Stimulated activated CD8-positive, alpha-beta memory T cell treated with anti-CD3 and anti-CD28 coated beads, Interleukin-12 subunit alpha, Interleukin-12 subunit beta, amount 100 ng/mL, for 24 hours (primary cell): ENCODE measurements around the gene CTNNAL1.
A peak's percentile ranks its signal among the peaks of the same experiment; 100 is the strongest.
"Not testable (repeated sequence)": the region's sequence is repeated elsewhere in the genome, so short reads cannot be mapped to it uniquely, and the experiment has no call there.

Experiments
- DNase-seq: peaks from one replicate; pipeline ENCODE4 v3.0.0-alpha.2; 2020; ENCODE audit errors: extremely low read depth

CTNNAL1 gene, protein sequence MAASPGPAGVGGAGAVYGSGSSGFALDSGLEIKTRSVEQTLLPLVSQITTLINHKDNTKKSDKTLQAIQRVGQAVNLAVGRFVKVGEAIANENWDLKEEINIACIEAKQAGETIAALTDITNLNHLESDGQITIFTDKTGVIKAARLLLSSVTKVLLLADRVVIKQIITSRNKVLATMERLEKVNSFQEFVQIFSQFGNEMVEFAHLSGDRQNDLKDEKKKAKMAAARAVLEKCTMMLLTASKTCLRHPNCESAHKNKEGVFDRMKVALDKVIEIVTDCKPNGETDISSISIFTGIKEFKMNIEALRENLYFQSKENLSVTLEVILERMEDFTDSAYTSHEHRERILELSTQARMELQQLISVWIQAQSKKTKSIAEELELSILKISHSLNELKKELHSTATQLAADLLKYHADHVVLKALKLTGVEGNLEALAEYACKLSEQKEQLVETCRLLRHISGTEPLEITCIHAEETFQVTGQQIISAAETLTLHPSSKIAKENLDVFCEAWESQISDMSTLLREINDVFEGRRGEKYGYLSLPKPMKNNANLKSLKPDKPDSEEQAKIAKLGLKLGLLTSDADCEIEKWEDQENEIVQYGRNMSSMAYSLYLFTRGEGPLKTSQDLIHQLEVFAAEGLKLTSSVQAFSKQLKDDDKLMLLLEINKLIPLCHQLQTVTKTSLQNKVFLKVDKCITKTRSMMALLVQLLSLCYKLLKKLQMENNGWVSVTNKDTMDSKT

DNA sequence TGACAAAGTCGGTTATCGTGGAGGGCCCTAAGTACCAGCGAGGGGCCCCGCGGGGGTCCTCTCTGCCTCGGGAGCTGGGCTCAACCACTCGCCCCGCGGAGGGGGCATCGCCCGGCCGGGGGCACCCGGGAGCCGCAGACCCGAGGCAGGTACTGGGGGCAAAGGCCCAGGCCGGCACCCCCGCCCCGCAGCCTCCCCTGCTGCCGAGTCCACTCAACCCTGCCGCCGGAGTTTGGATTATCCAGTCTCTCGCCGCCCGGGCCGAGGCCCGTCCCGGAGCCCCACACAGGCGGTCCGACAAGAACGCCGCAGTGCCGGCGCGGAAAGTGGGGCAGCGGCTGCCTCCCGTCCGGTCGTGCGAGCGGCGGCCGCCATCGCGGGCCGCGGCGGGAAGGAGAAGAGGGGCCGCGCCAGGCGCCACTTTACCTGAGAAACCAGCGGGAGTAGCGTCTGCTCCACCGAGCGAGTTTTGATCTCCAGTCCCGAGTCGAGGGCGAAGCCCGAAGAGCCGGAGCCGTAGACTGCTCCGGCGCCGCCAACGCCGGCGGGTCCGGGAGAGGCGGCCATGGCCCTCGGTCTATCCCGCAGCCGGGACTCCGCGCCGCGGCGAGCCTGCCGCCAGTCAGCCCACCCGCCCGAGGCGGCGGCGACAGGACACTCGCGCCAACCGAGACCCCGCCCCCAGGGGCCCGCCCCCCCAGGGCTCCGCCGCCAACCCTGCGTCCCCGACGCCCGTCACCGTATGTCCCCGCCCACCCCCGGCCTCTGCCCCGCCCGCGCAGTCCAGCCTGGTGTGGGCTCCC, at the start of gene CTNNAL1:
TSS of gene CTNNAL1 (minus strand) at position 624 of the 803 bp plus-strand sequence. CDS start at position 567, 57 bp downstream.
- peak; percentile 66 for DNase-seq

DNA sequence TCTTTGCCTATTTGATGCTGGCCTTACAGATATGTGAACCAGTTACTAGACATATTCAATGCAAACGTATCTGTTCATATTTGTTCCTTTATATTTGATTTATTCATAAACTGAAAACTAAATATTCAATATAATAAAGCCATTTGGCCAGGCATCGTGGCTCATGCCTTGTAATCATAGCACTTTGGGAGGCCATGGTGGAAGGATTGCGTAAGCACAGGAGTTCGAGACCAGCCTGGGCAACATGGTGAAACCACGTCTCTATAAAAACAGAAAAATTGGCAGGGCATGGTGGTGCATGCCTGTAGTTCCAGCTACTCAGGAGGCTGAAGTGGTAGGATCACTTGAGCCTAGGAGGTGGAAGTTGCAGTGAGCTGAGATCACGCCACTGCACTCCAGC, 49.2 kb upstream of the CTNNAL1 start:
- DNase-seq = no peak

DNA sequence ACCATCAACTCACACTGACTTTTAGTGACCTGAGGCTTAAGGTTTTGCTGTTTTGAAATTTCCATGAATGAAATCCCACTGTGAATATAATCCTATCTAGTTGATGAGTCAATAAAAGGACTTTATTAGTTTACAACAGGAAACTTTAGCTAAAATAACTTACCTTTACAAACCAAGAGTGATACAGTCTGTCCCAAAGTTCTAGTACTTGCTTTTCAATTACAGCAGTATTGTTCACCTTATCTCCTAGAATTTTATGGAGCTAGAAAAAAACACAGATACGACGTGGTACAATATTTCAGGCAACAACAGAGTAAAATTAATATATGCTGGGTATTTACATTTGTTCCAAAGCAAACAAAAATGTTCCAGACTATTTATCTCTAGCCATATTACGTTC, 46.9 kb upstream of the CTNNAL1 start:
- DNase-seq = no peak

DNA sequence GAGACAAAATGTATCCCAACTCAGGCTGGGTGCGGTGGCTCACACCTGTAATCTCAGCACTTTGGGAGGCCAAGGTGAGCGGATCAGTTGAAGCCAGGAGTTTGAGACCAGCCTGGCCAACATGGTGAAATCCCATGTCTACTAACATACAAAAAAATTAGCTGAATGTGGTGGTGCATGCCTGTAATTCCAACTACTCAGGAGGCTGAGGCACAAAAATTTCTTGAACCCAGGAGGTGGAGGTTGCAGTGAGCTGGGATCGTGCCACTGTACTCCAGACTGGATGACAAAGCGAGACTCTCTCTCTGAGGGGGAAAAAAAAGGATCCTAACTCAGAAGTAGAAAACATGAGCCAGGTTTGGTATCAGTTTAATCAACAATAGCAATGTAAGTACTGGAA, 39.8 kb upstream of the CTNNAL1 start:
- DNase-seq = not testable (repeated sequence)

DNA sequence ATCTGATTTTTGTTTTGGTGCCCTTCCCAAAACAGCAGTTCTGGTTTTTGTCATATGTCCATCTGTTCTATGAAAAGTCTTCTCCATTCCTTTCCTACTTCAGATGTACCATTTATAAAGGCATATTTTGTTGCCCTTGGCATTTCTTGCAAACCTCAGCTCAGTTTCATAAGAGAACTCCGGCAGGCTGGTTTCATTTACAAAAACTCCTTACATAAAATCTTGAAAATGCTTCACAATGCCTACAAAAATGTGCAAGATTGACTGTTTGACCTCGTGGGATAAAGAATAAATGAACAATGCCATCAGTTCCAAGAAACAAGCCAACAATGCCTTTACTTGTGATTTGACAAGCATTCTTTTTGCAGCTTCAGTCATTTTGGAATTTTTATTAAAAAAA, 39.1 kb upstream of the CTNNAL1 start:
- no peak for DNase-seq

DNA sequence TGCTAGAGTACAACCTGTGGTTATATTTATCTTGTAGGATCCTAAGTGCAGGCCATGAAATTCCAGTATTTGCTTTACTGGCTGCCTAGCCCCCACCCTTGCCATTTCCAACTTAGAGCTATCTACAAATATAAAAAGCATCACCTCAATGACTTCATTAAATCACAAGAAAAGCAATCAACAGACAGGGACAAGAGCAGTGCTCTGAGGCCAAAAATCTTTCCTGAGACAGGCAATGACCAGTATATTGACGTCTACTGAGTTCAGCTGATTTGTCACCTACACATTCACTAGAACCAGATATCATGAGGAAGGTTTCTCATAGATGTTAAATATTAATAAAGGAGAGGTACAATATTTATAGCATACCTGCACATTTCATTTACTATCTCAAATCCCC, 38.4 kb upstream of the CTNNAL1 start:
- no peak for DNase-seq

DNA sequence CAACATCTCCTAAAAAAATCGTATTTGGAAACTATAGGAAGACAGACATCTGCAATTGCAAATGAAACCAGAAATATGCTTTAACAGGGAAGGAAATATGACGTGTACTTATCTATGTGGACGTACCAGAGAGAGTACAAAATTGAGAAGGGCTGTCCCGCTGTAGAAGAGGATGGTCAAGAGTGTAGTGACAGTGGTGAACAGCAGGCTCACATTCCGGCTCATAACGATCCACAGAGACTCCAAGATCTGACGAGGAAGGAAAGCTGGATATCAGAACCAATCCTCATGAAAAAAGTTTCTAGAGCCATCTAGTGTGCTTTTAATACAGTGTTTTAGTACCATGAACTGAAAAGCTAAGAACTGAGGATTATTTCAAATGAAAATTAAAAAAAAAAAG, 37.1 kb upstream of the CTNNAL1 start:
- DNase-seq = no peak

DNA sequence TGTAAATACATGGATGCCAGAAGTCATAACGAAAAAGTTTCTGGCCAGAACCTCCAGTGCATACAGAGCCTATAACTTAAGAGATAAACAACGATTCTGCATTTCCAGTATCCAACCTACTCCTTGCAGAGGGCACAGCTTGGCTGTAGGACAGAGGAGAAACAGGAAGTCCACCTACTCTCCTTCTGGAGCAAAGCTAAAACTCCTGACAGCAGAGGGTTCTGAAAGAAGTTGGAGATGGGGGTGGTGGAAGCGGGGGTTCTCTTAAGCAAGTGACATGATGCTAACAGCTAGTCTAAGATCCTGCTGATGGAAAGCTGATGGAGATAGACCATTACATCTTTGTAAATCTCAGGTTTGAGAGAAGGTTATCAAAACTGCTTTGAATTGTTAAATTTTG, 35.5 kb upstream of the CTNNAL1 start:
- DNase-seq = no peak

DNA sequence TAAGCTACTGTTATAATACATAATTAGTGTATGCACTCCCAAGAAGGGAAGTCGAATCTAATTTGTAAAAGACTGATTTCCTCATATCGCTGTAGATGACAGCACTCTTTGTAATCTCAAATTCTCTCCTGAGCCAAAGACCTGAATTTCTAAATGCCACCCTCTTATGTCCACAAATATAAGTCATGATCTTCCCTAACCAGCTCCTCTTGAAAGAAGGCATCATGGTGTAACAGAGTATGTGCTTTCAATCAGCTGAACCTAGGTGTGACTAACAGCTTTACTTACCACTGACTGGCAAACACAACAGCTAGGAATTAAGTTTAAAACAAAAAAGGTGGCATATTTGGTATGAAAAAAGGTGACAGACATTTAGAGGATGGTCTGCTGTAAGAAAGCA, 34.0 kb upstream of the CTNNAL1 start:
- DNase-seq = no peak

DNA sequence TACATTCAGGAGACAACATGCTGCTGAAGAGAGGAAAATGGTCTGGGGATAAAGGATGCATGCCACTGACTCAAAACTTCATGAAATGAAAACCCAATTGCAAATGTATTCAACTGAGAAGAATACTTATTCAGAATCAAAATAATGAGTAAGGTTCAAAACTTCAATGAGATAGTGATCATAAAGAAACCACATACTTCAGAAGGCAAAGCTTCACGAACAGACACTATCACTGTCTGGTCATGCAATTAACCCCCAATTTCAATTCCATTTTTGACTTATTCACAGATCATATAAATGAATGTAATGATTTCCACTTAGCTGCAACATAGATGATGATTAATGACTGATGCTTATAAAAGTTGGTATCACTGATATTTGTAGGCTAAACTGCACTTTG, 33.0 kb upstream of the CTNNAL1 start:
- no peak for DNase-seq

DNA sequence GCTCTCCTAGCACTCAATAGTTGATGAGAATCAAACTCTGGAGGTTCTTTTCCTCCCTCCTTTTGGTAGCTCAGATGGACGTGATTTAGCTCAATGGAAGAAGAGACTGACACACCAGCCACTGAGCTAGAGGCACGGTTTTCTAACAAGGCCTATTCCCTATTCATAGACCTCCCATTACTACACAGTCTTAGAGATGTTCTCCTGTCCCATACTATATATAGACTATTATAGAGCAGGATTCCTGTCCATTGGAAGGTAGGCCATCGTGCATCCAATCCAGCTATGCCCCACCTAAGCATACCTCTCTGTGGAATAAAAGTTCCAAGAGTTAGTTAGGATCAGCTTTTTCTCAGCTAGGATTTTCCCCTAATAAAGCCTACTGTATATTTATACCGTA, 30.3 kb upstream of the CTNNAL1 start:
- DNase-seq = no peak

DNA sequence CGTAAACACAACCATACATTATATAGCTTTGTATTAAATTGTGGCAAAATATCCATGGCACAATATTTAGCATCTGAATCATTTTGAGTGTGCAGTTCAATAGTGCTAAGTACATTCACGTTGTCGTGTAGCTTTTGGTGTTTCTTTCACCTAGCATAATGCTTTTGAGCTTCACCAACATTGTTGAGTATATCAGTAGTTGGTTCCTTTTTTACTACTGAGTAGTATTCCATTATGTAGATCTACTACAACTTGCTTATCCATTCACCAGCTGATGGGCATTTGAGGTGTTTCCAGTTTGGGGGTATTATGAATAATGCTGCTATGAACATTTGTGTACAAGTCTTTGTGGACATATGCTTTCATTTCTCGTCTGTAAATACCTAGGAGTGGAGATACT, 27.3 kb upstream of the CTNNAL1 start:
- no peak for DNase-seq

DNA sequence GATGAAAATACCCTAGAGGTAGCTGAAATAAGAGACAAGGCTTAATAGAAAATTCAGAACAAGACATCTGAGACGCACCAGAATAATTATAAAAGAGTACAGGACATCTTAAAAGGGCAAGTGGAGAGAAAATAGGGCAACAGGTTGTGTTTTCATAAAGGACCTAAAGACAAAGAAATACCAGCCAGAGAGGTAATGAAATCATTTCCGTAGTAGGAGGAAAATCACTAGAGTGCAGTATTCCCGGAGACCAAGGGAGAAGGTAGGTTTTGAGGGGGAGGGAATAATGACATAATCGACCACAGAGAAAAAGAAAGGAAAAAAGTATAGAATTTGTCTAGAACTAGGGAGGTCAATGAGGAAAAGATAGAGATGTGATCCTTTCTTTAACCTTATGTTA, 26.2 kb upstream of the CTNNAL1 start:
- DNase-seq = no peak

DNA sequence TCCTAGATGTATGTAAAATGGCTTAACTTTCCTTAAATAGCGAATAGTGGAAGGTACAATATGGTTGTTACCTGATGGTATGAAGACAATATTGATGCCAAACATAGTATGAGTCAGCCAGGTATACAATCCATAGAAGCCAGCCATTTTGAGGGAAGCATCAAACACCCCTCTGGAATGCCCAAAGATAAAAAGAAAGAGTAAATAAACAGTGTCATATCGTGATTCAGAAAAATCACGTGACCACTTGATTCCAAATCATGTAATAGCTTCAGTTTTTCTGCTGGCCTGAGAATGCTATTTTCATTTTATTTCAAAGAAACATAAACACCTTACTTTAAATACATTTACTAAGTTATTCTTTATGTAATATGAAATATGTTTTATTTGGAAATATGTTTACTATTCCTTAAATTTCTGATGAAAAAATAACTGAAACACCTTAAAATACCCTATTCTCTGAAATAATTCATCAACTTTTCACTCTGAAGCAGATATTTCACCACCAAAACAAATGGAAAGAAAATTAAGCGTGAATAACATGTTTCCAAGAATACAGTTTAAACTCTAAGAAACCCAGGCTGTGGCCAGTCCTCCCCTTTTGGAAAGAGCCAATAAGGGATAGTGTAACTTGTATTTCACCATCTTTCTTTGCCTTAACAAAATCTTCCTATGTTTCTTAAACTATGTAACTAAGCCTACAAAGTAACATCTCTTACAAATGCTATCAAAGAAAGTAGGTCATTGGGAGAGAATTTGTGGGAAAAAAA, 24.8 kb upstream of the CTNNAL1 start:
- no peak for DNase-seq

DNA sequence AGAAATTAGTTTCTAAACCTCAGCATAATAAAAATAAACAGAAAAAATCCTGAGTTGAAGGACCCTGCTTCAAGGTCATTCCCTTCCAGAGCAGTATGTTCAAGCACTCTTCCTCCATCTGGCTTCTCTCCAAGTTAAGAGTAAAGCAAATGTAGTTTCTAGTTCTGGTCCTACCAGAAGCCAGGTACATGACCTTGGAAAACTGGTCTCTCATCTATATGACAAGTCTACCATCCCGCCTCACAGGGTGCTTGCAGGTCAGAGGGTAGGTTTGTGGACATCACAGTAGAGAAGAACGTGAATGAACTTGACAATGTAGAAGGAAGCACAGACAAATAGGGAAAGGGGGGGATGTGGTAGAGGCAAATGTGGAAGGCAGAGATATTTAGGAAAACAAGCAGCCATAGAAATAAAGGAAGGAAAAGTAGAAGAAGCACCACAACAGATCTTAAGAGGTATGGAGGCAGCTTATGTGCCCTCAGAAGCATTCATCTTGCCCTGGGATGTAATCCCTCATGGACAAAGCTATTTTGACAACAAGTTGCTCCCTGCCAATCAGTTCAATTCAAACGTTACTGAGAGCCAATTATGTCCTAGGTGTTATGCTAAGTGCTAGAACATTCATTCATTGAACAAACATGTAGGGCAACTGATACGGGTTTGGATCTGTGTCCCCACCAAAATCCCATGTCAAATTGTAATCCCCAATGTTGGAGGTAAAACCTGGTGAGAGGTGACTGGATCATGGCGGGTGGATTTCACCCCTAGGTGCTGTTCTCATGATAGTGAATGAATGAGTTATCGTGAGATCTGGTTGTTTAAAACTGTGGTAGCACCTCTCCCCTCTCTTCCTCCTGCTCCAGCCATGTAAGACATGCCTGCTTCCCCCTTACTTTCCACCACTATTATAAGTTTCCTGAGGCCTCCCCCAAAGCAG, 23.7 kb upstream of the CTNNAL1 start:
- no peak for DNase-seq

DNA sequence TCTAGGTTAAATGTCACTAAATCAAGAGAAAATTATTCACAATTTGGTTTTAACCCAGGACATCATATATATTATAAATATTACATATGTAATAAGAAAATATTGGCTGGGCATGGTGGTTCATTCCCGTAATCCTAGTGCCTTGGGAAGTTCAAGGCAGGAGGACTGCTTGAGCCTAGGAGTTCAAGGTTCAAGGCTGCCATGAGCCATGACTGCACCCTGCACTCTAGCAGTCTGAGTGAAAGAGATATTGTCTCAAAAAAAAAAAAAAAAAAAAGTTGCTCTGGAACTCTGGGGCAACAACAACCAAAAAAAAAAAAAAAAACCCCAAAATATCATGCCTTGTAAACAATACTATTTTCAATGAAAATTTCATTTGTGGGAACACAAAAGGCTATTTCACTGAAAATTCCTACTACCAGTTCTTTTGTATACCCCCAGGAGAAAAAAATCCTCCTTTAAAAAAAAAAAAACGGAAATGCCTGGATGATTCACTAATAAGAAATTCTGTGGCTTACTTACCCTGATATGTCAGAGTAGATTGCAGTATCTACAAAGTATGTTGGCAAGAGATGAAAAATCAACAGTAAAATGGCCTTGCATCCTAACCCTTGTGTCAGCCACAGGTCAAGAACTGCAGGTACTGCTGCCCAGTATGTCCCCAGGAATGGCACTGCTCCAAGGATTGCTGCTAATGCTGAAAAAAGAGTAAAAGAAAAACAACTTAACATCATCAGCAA, 22.6 kb upstream of the CTNNAL1 start:
- no peak for DNase-seq

DNA sequence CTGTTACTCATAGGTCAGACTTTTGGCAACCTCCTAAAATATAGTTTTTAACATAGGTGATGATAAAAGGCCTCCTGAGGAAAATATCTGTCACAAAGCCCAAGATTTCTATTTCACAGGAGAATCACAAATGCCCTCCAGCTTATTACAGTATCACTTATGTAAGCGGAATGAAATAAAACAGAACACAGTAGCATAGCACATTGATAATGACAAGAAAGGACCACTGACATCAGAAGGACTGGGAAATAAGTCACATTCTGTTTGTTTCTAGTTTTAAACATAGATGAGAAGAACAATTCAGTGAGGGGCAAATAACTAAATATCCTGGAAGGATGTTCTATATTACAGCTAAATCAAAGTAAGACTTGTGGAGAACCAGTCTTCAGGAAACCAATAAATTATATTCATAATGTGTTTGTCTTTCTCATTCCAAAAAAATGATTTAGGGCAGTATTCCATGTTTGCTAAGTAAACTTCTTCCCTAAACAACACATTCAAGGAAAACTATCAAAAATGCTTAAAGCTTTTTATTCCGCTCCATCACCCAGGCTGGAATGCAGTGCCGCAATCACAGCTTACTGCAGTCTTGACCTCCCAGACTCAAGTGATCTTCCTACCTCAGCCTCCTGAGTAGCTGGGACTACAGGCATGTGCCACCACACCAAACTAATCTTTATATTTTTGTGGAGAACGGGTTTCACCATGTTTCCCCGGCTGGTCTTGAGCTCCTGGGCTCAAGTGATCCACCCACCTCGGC, 20.8 kb upstream of the CTNNAL1 start:
- DNase-seq = no peak

DNA sequence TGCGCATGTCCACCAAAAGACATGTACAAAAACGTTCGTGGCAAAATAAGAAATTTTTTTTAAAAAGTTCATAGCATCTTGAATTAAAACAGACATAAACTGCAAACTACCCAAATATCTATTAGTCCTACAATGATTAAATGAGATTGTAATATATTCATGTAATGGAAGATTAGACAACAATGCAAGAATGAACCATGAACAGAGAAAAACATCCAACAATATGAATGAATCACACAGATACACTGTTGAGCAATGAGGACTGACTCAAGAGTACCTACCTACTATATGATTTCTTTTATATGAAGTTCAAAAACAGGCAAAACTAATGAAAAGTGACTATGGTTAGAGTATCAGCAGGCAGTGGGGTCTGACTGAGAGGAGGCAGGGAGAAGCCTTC, 17.9 kb upstream of the CTNNAL1 start:
- DNase-seq = no peak

DNA sequence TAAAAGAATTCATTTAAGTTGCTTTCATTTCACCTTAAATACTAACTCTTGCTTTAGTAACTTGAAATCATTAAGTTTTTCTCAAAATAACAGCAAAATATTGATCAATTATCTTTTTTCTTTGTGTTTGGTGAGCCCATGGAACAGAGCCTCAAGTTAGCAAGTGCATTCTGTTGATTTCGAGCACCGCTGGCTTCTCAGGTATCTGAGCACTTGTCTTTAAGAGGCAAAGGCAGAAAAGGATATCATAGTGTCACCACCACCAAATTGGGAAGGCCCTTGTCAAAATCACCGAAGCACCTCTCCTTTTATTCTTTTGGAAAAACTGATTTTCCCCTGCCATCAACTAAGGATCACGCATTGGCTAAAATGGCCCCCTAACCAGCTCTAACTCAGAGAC, 17.1 kb upstream of the CTNNAL1 start:
- no peak for DNase-seq
